Activated naive CD8-positive, alpha-beta T cell treated with anti-CD3 and anti-CD28 coated beads, Interleukin-2, amount 50 U/mL, for 24 hours (primary cell): ENCODE data around the gene TKTL1.
A peak's percentile ranks its signal among the peaks of the same experiment; 100 is the strongest.
"Not testable (repeated sequence)": the region's sequence is repeated elsewhere in the genome, so short reads cannot be mapped to it uniquely, and the experiment has no call there.

Source experiments
- ATAC-seq: fragments of 150-1000 bp; cut with Tn5 transposase; one replicate; pipeline ENCODE4 v1.10.0; 2021
- DNase-seq: peaks from one replicate; pipeline ENCODE4 v3.0.0; 2021
- H3K27ac Mint-ChIP-seq: one replicate; pipeline ENCODE4 v1.8.0; 2021; ENCODE audit warnings: mild to moderate bottlenecking, mixed read lengths
- H3K27me3 Mint-ChIP-seq: one replicate; pipeline ENCODE4 v1.8.0; 2021; ENCODE audit warnings: mixed read lengths
- H3K36me3 Mint-ChIP-seq: one replicate; pipeline ENCODE4 v1.8.0; 2021; ENCODE audit warnings: low read depth, mixed read lengths
- H3K4me1 Mint-ChIP-seq: one replicate; pipeline ENCODE4 v1.8.0; 2021; ENCODE audit warnings: mixed read lengths
- H3K4me3 Mint-ChIP-seq: one replicate; pipeline ENCODE4 v1.8.0; 2021; ENCODE audit warnings: mild to moderate bottlenecking, moderate library complexity, mixed read lengths
- H3K9me3 Mint-ChIP-seq: one replicate; pipeline ENCODE4 v1.8.0; 2021; ENCODE audit warnings: mixed read lengths

The TKTL1 gene

DNA sequence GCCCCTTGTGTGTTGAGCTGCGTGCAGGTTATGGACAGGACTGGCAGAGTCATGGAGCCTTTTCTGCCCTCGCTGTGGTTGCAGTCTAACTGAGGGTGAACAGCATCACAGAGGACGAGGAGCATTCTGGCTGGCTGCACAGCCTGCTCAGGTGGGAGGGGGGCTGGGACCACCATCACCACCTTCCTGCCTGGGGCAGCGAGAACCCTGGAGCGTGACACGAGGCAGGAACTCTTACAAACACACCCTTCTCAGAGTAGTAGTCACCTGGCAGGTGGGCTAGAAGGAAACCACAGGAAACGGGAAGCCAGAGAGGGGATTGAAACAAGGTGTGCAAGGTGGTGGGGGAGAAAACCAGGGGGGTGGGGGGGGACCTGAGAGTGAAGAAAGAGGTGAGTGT lies 25.6 kb downstream of the TKTL1 start:
- Mint-ChIP-seq H3K36me3 (no peaks in the 10 kb centered on the region), H3K4me3 (no peak overlapping the region), H3K9me3 (no peaks in the 10 kb centered on the region), H3K27ac (peak overlapping the region; percentile 29), H3K4me1 (peaks cover 39% of the 10 kb centered on the region), H3K27me3 (no peaks in the 10 kb centered on the region)
- DNase-seq: no peak
- peak; percentile 15 for ATAC-seq

DNA sequence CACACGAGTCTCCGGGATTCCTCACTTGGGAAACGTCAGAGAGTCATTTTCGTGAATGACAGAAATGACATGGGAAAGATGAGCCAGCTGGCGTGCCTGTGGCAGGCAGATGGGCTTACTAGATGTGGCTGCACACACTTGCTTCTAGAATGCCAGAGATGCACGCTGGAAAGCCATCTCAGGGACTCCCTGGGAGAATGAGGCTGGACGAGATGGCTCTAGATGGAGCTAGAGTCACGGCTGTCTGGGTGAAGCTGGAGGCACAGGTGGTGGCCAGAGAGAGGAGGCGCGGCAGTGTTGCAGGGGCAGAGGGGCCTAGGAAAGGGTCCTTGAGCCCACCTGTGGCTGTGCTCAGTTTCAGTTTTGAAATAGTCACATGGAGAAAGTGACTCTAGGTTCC lies 26.0 kb downstream of the TKTL1 start:
- ATAC-seq (peak; percentile 79), DNase-seq (no peak)
- peak overlapping the region; percentile 29 for H3K27ac Mint-ChIP-seq
- H3K4me1 Mint-ChIP-seq: peaks cover 44% of the 10 kb centered on the region
- H3K36me3 Mint-ChIP-seq: no peaks in the 10 kb centered on the region
- no peaks in the 10 kb centered on the region for H3K9me3 Mint-ChIP-seq
- H3K4me3 Mint-ChIP-seq: no peak overlapping the region
- H3K27me3 Mint-ChIP-seq: no peaks in the 10 kb centered on the region

DNA sequence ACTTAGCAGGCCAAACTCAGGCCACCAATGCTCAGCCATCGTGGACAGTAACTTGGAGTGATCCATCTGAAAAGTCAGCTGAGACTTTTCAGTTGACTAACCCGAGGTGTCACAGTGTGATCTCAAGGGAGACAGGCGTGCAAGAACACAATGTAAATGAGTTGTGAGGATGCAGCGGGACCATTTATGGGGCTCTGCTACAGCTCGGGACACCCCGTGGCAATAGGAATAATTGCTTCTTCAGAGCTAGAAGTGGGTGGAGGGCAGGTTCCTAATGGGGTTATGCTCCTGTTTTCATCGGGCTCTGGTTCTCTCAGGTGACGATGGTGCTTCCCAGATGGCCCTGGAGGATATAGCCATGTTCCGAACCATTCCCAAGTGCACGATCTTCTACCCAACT lies 27.3 kb downstream of the TKTL1 start:
- ATAC-seq (no peak), DNase-seq (no peak)
- Mint-ChIP-seq H3K27me3 (no peaks in the 10 kb centered on the region), H3K4me1 (peaks cover 49% of the 10 kb centered on the region), H3K4me3 (no peak overlapping the region), H3K27ac (no peak overlapping the region), H3K9me3 (no peaks in the 10 kb centered on the region), H3K36me3 (no peaks in the 10 kb centered on the region)

DNA sequence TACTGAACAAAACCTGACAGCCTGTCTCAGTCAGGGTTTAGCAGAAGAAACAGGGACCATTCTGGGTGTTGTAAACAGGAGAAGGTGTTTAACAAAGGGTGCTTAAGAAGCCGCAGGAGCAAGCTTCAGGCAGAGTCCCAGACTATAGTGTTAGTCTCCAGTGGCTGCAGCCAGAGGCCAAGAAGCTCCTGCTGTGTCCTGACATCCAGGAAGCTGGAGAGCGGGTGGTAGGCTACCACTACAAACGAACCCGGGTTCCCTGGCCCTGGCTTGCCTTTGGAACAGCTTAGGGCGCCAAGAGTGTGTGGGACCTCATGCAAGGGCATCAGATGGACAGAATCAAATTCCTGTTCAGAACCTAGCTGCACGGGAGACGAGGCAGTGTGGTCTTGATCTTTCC lies 27.9 kb downstream of the TKTL1 start:
- H3K9me3 Mint-ChIP-seq: no peaks in the 10 kb centered on the region
- no peak overlapping the region for H3K27ac Mint-ChIP-seq
- ATAC-seq (no peak), DNase-seq (no peak)
- no peaks in the 10 kb centered on the region for H3K27me3 Mint-ChIP-seq
- no peaks in the 10 kb centered on the region for H3K36me3 Mint-ChIP-seq
- peaks cover 54% of the 10 kb centered on the region for H3K4me1 Mint-ChIP-seq
- H3K4me3 Mint-ChIP-seq: no peak overlapping the region

DNA sequence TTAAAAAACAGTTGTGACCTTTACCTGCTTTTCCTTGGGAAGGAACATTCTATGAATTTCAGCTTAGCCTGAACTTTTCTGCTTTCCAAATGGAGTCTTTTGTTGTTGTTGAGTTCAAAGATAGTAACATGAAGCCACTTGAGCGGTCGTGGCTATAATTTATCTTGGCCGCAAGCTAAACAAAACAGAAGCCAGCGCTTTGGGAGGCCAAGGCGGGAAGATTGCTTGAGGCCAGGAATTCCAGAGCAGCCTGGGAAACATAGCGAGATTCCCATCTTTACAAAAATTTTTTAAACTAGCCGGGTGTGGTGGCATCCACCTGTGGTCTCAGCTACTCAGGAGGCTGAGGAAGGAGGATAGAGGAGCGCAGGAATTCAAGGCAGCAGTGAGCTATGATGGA lies 29.9 kb downstream of the TKTL1 start:
- Mint-ChIP-seq H3K4me3 (no peak overlapping the region), H3K27ac (no peak overlapping the region), H3K4me1 (peaks cover 56% of the 10 kb centered on the region), H3K9me3 (no peaks in the 10 kb centered on the region), H3K27me3 (no peaks in the 10 kb centered on the region), H3K36me3 (no peaks in the 10 kb centered on the region)
- no peak for ATAC-seq
- DNase-seq: no peak

DNA sequence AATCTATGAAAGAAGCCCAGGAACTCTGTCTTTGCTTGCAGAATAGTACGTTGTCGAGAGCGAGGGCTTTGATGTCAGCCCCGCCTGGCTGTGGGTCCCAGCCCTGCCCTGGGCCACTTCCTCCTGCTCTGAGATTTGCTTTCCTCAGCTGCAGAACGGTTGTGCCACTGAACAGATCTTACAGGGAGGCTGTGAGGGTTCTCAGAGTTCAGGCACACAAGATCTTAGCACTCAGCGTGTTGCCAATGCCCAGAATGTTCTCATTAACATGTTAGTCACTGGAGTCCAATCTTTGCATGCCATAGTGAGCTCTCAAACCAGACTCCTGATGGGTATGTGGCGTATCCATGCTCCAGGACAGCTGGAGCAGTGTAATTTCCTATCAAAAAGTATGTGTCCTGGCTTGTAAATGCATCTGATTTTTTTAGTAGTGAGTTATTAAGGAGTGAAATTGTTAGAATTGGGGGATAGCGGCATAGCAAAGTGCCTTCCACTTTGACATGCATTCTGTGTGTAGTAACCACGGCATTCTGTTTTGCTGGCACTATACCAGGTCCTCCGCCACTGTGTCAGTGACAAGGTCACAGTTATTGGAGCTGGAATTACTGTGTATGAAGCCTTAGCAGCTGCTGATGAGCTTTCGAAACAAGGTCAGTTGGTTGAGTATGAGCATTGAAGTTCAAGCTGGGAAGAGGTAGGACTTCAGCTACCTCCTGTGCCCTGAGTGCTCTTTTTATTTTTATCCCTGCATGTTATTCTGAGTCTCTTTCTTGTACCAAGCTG lies 31.6 kb downstream of the TKTL1 start:
- Mint-ChIP-seq H3K27me3 (no peaks in the 10 kb centered on the region), H3K27ac (no peak overlapping the region), H3K9me3 (no peaks in the 10 kb centered on the region), H3K4me3 (peak overlapping the region; percentile 10), H3K4me1 (peaks cover 47% of the 10 kb centered on the region), H3K36me3 (no peaks in the 10 kb centered on the region)
- ATAC-seq: peak; percentile 64
- no peak for DNase-seq

DNA sequence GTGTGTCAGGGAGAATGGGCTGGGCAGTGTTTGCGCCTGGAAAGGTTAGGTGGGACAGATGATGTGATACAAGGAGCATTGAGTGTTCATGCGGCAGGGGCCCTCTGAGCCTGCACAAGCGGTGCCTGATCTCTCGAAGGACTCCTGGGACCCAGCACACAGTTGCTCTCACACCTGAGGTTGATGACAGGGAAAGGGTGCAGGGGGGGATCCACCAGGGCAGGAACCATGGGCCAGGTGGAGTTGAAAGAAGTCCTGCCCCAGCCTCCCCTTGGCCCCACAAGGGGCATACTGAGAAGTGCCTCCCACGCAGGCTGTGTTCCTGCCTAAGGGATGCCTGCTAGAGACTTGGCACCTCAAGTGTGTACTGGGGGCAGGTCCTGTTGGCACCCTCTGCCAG lies 33.1 kb downstream of the TKTL1 start:
- DNase-seq (no peak), ATAC-seq (no peak)
- H3K9me3 Mint-ChIP-seq: no peaks in the 10 kb centered on the region
- peaks cover 50% of the 10 kb centered on the region for H3K4me1 Mint-ChIP-seq
- H3K27ac Mint-ChIP-seq: no peak overlapping the region
- H3K27me3 Mint-ChIP-seq: no peaks in the 10 kb centered on the region
- H3K4me3 Mint-ChIP-seq: no peak overlapping the region
- no peaks in the 10 kb centered on the region for H3K36me3 Mint-ChIP-seq

DNA sequence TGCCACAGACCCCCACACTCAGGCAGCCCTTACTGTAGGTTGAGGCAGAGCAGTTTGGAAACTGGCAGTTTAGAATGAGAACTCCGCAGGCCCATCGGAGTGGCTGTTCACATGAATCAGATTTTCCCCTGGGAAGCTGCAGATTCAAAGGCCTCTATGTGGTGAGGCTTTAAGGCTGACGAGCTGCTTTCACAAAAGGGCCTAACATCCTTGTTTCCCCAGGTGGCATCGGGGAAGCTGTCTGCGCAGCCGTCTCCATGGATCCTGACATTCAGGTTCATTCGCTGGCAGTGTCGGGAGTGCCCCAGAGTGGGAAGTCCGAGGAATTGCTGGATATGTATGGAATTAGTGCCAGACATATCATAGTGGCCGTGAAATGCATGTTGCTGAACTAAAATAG lies 33.7 kb downstream of the TKTL1 start:
- Mint-ChIP-seq H3K9me3 (no peaks in the 10 kb centered on the region), H3K4me3 (no peak overlapping the region), H3K36me3 (no peaks in the 10 kb centered on the region), H3K4me1 (peaks cover 56% of the 10 kb centered on the region), H3K27me3 (no peaks in the 10 kb centered on the region), H3K27ac (no peak overlapping the region)
- DNase-seq (no peak), ATAC-seq (no peak)

DNA sequence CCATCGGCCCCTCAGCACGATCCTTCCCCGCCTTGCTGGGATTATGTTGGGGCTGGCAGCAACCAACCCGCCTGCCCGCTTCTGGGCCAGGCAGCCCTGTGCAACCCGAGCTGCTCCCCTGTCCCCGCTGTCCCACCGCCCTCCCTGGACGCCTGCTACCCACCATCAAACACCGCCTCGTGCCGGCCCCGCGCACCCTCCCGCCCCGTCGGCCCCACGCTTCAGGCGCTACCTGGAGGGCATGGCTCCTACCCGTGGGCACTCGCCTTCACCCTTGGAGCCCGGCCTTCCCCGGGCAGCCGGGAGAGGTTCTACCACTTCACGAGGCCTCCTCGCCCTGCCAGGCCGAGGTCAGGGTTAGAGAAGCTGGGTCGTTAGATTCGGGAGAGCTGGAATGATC lies 37.0 kb downstream of the TKTL1 start:
- Mint-ChIP-seq H3K4me1 (peaks cover 51% of the 10 kb centered on the region), H3K36me3 (no peaks in the 10 kb centered on the region), H3K27me3 (no peaks in the 10 kb centered on the region), H3K27ac (no peak overlapping the region), H3K9me3 (no peaks in the 10 kb centered on the region), H3K4me3 (no peak overlapping the region)
- ATAC-seq (no peak), DNase-seq (no peak)

DNA sequence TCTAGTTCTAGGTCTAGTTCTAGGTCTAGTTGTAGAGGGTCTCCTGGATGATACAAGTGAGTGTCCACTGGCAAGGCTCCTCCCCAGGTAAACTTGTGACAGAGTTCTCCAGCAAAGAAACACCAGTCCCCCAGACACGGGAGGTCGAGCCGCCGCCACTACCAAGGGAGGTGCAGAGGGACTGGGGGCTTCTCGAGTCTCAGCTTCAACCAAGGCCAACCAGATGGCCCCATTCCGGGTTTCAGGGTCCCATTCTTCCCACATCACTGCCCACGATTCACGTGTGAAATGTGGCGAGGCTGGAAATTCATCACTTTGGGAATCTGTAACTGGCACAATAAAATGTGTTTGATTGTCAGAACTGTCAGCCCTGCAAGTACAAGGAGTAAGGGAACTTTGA lies 37.5 kb downstream of the TKTL1 start:
- peaks cover 45% of the 10 kb centered on the region for H3K4me1 Mint-ChIP-seq
- ATAC-seq: no peak
- no peaks in the 10 kb centered on the region for H3K9me3 Mint-ChIP-seq
- no peak for DNase-seq
- no peaks in the 10 kb centered on the region for H3K36me3 Mint-ChIP-seq
- no peaks in the 10 kb centered on the region for H3K27me3 Mint-ChIP-seq
- no peak overlapping the region for H3K4me3 Mint-ChIP-seq
- H3K27ac Mint-ChIP-seq: no peak overlapping the region

DNA sequence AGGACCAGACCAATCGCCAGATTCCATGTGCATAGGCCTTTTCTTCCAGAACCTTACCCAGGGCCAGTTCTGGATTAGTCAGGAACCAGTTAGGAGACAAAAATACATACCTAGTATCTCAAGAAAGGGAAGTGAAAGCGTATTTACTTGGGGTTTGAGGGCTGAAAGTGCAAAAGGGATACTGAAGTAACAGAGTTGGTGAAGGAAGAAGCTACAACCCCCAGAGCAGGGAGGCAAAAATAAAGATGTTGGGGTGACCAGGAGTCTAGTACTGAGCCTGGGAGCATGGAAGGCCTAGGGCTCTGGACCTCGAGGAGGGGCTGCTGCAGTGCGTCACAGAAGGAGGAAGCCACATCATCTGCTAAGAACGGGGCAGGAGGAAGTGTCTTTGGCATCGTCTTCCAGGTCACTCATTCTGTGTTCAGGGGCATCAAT lies 38.3 kb downstream of the TKTL1 start:
- Mint-ChIP-seq H3K4me3 (peak overlapping the region; percentile 52), H3K9me3 (no peaks in the 10 kb centered on the region), H3K27ac (peak overlapping the region; percentile 90), H3K4me1 (peaks cover 39% of the 10 kb centered on the region), H3K27me3 (no peaks in the 10 kb centered on the region), H3K36me3 (no peaks in the 10 kb centered on the region)
- no peak for ATAC-seq
- no peak for DNase-seq

DNA sequence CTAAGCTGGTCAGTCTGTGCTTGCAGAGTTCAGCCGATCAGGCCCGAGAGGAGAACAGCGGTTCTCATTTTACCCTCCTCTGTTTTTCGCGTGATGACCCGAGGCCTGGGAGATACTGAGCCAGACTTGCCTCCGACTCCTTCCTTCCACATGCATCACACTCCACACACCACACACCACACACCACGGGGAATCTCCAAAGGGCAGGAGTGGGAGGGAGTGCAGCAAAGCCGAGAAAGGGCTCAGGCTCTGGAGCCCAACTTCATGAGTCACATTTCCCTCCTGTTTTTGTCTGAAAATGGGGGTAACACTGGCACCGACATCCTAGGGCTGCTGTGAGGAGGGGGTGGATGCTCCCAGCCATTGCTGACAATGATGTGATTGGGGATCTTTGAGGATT lies 38.9 kb downstream of the TKTL1 start:
- Mint-ChIP-seq H3K36me3 (no peaks in the 10 kb centered on the region), H3K9me3 (no peaks in the 10 kb centered on the region), H3K27me3 (no peaks in the 10 kb centered on the region), H3K4me1 (peaks cover 35% of the 10 kb centered on the region), H3K27ac (peak overlapping the region; percentile 90), H3K4me3 (peak overlapping the region; percentile 52)
- DNase-seq: peak; percentile 68
- ATAC-seq: peak; percentile 95

DNA sequence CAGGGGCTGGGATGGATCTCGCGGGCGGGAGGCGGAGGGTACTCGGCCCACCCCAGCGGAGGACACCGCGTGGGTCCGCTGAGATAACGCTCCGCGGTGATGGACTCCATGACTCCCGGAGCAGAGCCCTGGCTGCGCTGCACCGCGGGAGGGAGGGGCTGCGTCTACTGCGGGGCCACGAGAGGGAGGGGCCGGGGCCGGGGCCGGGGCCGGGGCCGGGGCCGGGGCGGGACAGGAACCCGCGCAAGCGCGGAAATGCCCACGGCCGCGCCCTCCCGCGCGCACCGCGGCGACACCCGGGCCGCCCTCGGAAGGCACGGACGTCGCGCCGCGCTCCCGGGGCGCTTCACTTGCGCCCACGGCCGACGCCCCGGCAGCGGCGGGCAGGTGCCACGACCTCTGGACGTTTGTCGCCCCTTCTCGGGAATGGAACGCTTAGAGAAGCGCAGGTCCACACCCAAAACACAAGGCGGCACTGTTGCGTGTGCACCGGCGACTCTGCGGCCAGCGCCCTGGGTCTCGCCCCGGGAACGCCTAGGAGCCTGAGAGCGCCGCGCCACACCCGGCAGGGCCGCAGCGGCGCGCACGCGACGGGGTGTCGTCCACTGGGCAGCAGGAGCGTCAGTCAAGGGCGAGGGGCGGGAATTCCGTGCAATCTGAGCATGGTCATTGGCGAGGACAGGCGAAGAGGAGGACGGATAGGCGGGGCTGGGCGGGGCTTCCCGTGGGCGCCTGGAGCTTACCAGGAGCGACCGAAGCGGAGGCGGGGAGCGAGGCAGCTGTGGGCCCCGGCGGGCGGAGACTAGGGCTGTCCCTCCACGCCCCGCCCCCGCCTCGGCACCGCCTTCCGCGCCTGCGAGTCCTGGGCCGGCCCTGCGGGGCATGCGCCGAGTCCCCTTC lies 46.1 kb downstream of the TKTL1 start:
- ATAC-seq: peak; percentile 65
- not testable (repeated sequence) for H3K4me3 Mint-ChIP-seq, H3K9me3 Mint-ChIP-seq

DNA sequence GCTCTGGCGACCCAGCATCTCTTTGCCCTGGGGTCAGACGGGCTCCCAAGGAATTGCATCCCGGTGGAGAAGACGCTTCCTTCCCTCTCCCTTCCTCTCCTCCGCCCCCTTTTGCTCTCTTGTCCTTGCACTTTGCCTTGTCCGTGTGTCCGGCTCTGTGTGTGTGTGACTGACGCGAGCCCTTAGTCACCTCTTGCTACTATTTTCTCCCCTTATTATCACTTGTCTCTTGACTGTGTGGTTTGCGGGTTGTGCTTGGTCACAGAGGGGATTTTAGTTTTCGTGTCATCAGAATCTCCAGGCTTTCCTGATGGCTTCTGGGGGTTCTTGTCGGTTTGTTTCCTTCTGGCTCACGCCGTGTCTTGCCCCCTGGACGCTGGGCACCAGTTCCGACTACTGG lies 47.5 kb downstream of the TKTL1 start:
- not testable (repeated sequence) for H3K9me3 Mint-ChIP-seq, H3K4me3 Mint-ChIP-seq, H3K4me1 Mint-ChIP-seq, DNase-seq, H3K27ac Mint-ChIP-seq, H3K36me3 Mint-ChIP-seq, H3K27me3 Mint-ChIP-seq
- ATAC-seq: peak; percentile 10

More for the DNA sequence above, 46.1 kb downstream of the TKTL1 start:
- DNase-seq, H3K27ac Mint-ChIP-seq, H3K27me3 Mint-ChIP-seq, H3K4me1 Mint-ChIP-seq, H3K36me3 Mint-ChIP-seq: not testable (repeated sequence)

DNA sequence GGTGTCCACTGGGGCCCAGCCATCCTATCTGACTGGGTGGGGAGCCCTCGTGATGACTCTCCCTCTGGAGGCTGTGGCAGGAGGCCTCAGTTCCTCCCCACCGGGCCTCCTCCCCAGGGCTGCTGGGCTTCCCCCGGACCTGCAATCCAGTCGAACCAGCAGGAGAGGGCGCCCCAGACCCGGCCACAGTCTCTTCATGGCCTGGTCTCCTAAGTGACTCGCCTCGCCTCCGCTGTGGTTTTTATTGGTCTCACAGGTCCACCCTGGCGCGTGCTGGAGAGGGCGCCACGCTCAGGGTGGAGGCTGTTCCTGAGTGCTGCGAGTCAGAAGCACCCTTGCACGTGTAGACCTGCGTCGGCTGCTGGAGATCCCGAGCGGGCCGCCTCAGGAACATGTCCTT lies 48.0 kb downstream of the TKTL1 start:
- not testable (repeated sequence) for H3K9me3 Mint-ChIP-seq, H3K27me3 Mint-ChIP-seq, H3K36me3 Mint-ChIP-seq, DNase-seq, H3K4me3 Mint-ChIP-seq, H3K27ac Mint-ChIP-seq
- H3K4me1 Mint-ChIP-seq: peaks cover 11% of the 10 kb centered on the region
- peak; percentile 38 for ATAC-seq
